Natural killer cell (primary cell): ENCODE data around the gene ARID2. TPM values are rescaled to one million over a fixed set of nuclear protein-coding genes. Genes with fewer than 3 reads are reported as not detected.

Experiments used
- ATAC-seq, 3 donors: fragments of 150-1000 bp in 2 of 3; fragments of 200-7000 bp in 1 of 3; cut with Tn5 transposase; 1 replicate in 1 of 3; 2 replicates in 2 of 3; pipeline ENCODE4 v1.10.0; 2021; ENCODE audit warnings: mild to moderate bottlenecking in 2 of 3, moderate library complexity in 2 of 3
- DNase-seq, 2 donors: peaks; one replicate each; pipeline versions ENCODE4 v3.0.0 to v3.0.0-alpha.2; 2013 to 2021; ENCODE audit warnings: mixed read lengths in 1 of 2
- H3K27ac ChIP-seq: one replicate; pipeline ENCODE4 v1.5.1; 2013; ENCODE audit warnings: mild to moderate bottlenecking, low read length
- H3K27me3 ChIP-seq: one replicate; pipeline ENCODE4 v1.6.1; 2013; ENCODE audit warnings: low read length; ENCODE audit not compliant: control insufficient read depth, insufficient read depth
- H3K36me3 ChIP-seq: one replicate; pipeline ENCODE4 v1.6.1; 2013; ENCODE audit warnings: low read length; ENCODE audit not compliant: control insufficient read depth, insufficient read depth
- H3K4me1 ChIP-seq: one replicate; pipeline ENCODE4 v1.6.1; 2013; ENCODE audit warnings: low read length; ENCODE audit not compliant: control insufficient read depth, insufficient read depth
- H3K4me3 ChIP-seq: one replicate; pipeline ENCODE4 v1.5.1; 2013; ENCODE audit warnings: low read length
- H3K9me3 ChIP-seq: one replicate; pipeline ENCODE4 v1.6.1; 2013; ENCODE audit warnings: low read length; ENCODE audit not compliant: control insufficient read depth, insufficient read depth
- H3K27ac Mint-ChIP-seq, 2 donors: one replicate each; pipeline ENCODE4 v1.8.0; 2022; ENCODE audit warnings: mild to moderate bottlenecking in 2 of 2, mixed read lengths in 2 of 2, moderate library complexity in 1 of 2
- H3K27me3 Mint-ChIP-seq, 2 donors: one replicate each; pipeline ENCODE4 v1.8.0; 2022; ENCODE audit warnings: low read depth in 2 of 2, mixed read lengths in 2 of 2
- H3K36me3 Mint-ChIP-seq: one replicate; pipeline ENCODE4 v1.8.0; 2022; ENCODE audit warnings: mixed read lengths
- H3K4me1 Mint-ChIP-seq, 2 donors: one replicate each; pipeline ENCODE4 v1.8.0; 2022; ENCODE audit warnings: mixed read lengths in 2 of 2
- H3K4me3 Mint-ChIP-seq: one replicate; pipeline ENCODE4 v1.8.0; 2022; ENCODE audit warnings: mild to moderate bottlenecking, moderate library complexity, mixed read lengths
- H3K9me3 Mint-ChIP-seq, 2 donors: one replicate each; pipeline ENCODE4 v1.8.0; 2022; ENCODE audit warnings: mixed read lengths in 2 of 2
- WGBS: methylation state at CpG from one replicate; pipeline ENCODE4 v1.1.7; 2013; ENCODE audit warnings: missing lambda C conversion rate; ENCODE audit not compliant: insufficient coverage; 5-methylcytosine and 5-hydroxymethylcytosine counted together
- intact Hi-C: fragments of 100-400 bp; cut with micrococcal nuclease; formaldehyde crosslinking; loops from one replicate; pipeline ENCODE4 v1.14.2; 2022
- total RNA-seq, 4 donors: library from RNA; stranded (reverse); fragments of 120-200 nt in 1 of 4; gene quantifications; one replicate each; pipeline versions ENCODE4 v1.2.3 to v1.2.4, GENCODE V29; 2013 to 2022
- TF ChIP-seq, protein P1 (sequence below): fragments of 200-600 bp; IDR thresholded peaks from one replicate; pipeline ENCODE4 v1.8.0; 2022; ENCODE audit warnings: antibody characterized with exemption

The ARID2 gene
- total RNA-seq, 3 donors from 2014 or later (not counting 1 experiment from before 2014, with no cell fraction given), result 75.2 to 95.7 (median 79.8) TPM

DNA sequence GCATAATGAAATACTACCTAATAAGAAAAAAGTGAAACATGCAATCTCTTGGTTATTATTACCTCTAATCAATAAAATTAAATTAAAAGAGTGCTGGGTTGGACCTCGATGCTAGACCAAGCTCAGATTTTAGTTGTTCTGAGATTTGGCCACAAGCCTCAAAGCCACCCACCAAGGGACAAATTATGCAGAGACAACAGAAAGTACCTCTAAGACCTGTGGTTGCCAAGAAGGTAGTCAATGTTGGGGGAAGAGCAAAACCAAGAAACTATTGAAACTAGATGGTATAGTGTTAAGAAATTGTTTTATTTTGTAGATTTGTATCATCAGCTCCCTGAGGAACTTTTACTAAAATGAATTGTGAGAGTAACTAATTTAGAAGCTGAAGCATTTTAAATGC, 43.8 kb upstream of the ARID2 start:
- no peaks in the 10 kb centered on the region for H3K27me3 ChIP-seq
- TF ChIP-seq, protein P1, sequence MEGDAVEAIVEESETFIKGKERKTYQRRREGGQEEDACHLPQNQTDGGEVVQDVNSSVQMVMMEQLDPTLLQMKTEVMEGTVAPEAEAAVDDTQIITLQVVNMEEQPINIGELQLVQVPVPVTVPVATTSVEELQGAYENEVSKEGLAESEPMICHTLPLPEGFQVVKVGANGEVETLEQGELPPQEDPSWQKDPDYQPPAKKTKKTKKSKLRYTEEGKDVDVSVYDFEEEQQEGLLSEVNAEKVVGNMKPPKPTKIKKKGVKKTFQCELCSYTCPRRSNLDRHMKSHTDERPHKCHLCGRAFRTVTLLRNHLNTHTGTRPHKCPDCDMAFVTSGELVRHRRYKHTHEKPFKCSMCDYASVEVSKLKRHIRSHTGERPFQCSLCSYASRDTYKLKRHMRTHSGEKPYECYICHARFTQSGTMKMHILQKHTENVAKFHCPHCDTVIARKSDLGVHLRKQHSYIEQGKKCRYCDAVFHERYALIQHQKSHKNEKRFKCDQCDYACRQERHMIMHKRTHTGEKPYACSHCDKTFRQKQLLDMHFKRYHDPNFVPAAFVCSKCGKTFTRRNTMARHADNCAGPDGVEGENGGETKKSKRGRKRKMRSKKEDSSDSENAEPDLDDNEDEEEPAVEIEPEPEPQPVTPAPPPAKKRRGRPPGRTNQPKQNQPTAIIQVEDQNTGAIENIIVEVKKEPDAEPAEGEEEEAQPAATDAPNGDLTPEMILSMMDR, result no peak
- H3K9me3 ChIP-seq, result no peaks in the 10 kb centered on the region
- no peak for DNase-seq
- no peak for ATAC-seq
- H3K4me1 Mint-ChIP-seq, result no peaks in the 10 kb centered on the region
- 27% methylated on average over 1 of the region's 1 CpG for WGBS
- H3K27me3 Mint-ChIP-seq, result peaks cover 0 to 6% of the 10 kb centered on the region in 2 donors
- H3K4me3 Mint-ChIP-seq, result no peak overlapping the region
- no peaks in the 10 kb centered on the region for H3K36me3 Mint-ChIP-seq
- no peak overlapping the region for H3K4me3 ChIP-seq
- H3K4me1 ChIP-seq, result no peaks in the 10 kb centered on the region
- intact Hi-C loops, result no loop called here
- no peak overlapping the region for H3K27ac ChIP-seq
- no peaks in the 10 kb centered on the region for H3K9me3 Mint-ChIP-seq
- H3K36me3 ChIP-seq, result no peaks in the 10 kb centered on the region
- H3K27ac Mint-ChIP-seq, result no peak overlapping the region

DNA sequence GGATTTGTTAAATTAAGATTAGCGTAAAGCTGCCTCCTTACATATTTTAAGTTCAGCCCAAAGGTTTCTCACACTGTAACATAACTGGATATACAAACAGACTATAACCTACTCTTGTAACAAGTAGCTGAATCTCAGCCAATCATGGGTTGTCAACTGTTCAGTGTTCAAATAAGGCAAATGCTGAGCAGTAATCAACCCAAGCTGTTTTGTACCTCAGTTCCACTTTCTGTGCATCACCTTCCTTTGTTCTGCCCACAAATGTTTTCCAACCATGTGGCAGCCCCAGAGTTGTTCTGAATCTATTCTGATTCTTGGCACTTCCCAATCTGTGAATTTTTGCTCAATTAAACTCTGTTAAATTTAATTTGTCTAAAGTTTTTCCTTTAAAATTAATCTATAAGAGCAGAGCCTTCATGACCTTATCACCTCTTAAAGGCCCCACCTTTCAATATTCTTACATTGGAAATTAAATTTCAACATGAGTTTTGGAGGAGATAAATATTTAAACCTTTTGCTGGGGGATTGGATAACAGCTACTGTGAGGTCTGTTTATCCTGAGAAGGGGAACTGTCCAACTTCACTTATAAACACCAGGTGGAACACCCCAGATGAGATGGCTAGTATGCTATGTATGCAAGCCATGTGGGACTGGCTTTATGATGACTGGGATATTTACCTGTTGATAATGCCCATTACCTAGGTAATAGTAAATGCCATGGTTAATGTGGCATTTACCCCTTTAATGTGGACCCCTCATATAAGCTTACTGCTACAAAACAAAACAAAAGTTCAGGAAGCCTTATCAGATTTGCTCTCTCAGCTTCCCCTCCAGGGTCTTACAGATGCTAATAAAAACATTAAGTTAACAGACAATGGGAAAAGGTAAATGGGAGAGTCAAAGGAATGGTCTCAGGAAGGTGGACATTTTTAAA, 42.2 kb upstream of the ARID2 start:
- no peaks in the 10 kb centered on the region for H3K9me3 Mint-ChIP-seq
- no peak overlapping the region for H3K27ac Mint-ChIP-seq
- H3K4me1 ChIP-seq, result no peaks in the 10 kb centered on the region
- no peak overlapping the region for H3K4me3 ChIP-seq
- H3K27ac ChIP-seq, result no peak overlapping the region
- no peaks in the 10 kb centered on the region for H3K4me1 Mint-ChIP-seq
- no peaks in the 10 kb centered on the region for H3K36me3 Mint-ChIP-seq
- 100% methylated on average over 1 of the region's 1 CpG for WGBS
- intact Hi-C loops, result no loop called here
- no peaks in the 10 kb centered on the region for H3K27me3 ChIP-seq
- no peaks in the 10 kb centered on the region for H3K27me3 Mint-ChIP-seq
- H3K9me3 ChIP-seq, result no peaks in the 10 kb centered on the region
- no peak overlapping the region for H3K4me3 Mint-ChIP-seq
- TF ChIP-seq, protein P1, result no peak
- ATAC-seq (no peak), DNase-seq (no peak)
- H3K36me3 ChIP-seq, result no peaks in the 10 kb centered on the region

DNA sequence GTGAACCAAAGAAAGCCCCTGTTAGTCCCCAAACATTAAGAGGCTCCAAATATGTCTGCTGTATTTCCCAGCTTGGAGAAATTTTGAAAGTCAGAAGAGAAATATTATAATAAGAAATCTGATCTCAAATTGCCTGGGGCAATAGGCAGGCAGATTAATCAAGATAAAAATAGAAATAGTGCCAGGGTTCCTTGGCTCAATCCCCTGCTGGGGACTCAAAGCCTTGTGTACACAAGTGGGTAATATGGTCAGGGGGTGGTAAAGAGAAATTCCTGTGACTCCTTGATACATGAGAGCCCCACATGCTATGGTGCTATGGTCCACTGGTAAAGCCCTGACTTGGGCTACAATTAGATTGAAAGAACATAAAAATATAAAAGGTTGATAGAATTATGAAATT, 41.3 kb upstream of the ARID2 start:
- Mint-ChIP-seq H3K4me3 (no peak overlapping the region), H3K9me3 (no peaks in the 10 kb centered on the region), H3K27me3 (no peaks in the 10 kb centered on the region), H3K4me1 (peaks cover 0 to 3% of the 10 kb centered on the region in 2 donors), H3K27ac (no peak overlapping the region), H3K36me3 (no peaks in the 10 kb centered on the region)
- Histone ChIP-seq H3K36me3 (no peaks in the 10 kb centered on the region), H3K27ac (no peak overlapping the region), H3K9me3 (no peaks in the 10 kb centered on the region), H3K27me3 (no peaks in the 10 kb centered on the region), H3K4me1 (no peaks in the 10 kb centered on the region), H3K4me3 (no peak overlapping the region)
- intact Hi-C loops, result no loop called here
- TF ChIP-seq, protein P1, result no peak
- no peak for DNase-seq
- no peak for ATAC-seq
